Body of pancreas (tissue), 4 donors: ENCODE data around the gene LRRC10B. TPM values are rescaled to one million over a fixed set of nuclear protein-coding genes. Genes with fewer than 3 reads are reported as not detected.

Experiments
- ATAC-seq: fragments of 150-250 bp; one replicate; pipeline ENCODE4 v1.9.1; 2016
- DNase-seq, 4 donors: peaks; one replicate each; pipeline ENCODE4 v3.0.0-alpha.2; 2019
- H3K27ac ChIP-seq, 4 donors: fragments of 200-600 bp; sonication (generic); 1 replicate in 3 of 4; 2 replicates in 1 of 4; pipeline versions ENCODE4 v1.5.1 to v1.6.1; 2016 to 2019; ENCODE audit warnings: mild to moderate bottlenecking in 1 of 4, mixed read lengths in 1 of 4, moderate library complexity in 1 of 4
- H3K27me3 ChIP-seq, 2 donors: fragments of 200-600 bp; sonication (generic); one replicate each; pipeline ENCODE4 v1.6.0; 2016; ENCODE audit warnings: mild to moderate bottlenecking in 1 of 2
- H3K36me3 ChIP-seq, 2 donors: fragments of 200-600 bp; sonication (generic); replicated peaks in 1 of 2; 2 replicates each; pipeline ENCODE4 v1.5.1; 2016; ENCODE audit warnings: low read depth in 2 of 2; ENCODE audit not compliant: insufficient read depth in 1 of 2
- H3K4me1 ChIP-seq: fragments of 200-600 bp; sonication (generic); one replicate; pipeline ENCODE4 v1.6.0; 2016
- H3K4me3 ChIP-seq, 2 donors: fragments of 200-600 bp; sonication (generic); 1 replicate in 1 of 2; 2 replicates in 1 of 2; pipeline ENCODE4 v1.5.1; 2016 to 2019
- H3K9me3 ChIP-seq, 3 donors: fragments of 200-600 bp; sonication (generic); 1 replicate in 2 of 3; 2 replicates in 1 of 3; pipeline ENCODE4 v1.5.1; 2016
- POLR2A ChIP-seq, 3 donors: fragments of 450-650 bp; IDR thresholded peaks; one replicate each; pipeline ENCODE4 v1.6.1; 2016; ENCODE audit warnings: antibody characterized with exemption in 3 of 3, mild to moderate bottlenecking in 2 of 3
- WGBS, 2 donors: methylation state at CpG; one replicate each; pipeline ENCODE4 v1.1.5; 2017; 5-methylcytosine and 5-hydroxymethylcytosine counted together
- intact Hi-C: fragments of 100-400 bp; cut with DNase I; formaldehyde crosslinking; loops from one replicate; pipeline ENCODE4 v1.15.1; 2023
- total RNA-seq, 2 donors: library from RNA; depleted of rRNA; stranded (reverse); fragments of >200 nt; gene quantifications; one replicate each; pipeline ENCODE4 v1.1.0, GENCODE V29; 2016
- TF ChIP-seq, protein P1 (sequence below), 7 experiments: fragments of 450-650 bp in 4 of 7; fragments of 200-600 bp in 3 of 7; sonication (generic) in 3 of 7; IDR thresholded peaks; one replicate each; pipeline ENCODE4 v1.5.1; 2016 to 2019; ENCODE audit warnings: antibody characterized with exemption in 7 of 7

The LRRC10B gene
- total RNA-seq, 2 donors from 2014 or later = 1.6 to 2.9 TPM

DNA sequence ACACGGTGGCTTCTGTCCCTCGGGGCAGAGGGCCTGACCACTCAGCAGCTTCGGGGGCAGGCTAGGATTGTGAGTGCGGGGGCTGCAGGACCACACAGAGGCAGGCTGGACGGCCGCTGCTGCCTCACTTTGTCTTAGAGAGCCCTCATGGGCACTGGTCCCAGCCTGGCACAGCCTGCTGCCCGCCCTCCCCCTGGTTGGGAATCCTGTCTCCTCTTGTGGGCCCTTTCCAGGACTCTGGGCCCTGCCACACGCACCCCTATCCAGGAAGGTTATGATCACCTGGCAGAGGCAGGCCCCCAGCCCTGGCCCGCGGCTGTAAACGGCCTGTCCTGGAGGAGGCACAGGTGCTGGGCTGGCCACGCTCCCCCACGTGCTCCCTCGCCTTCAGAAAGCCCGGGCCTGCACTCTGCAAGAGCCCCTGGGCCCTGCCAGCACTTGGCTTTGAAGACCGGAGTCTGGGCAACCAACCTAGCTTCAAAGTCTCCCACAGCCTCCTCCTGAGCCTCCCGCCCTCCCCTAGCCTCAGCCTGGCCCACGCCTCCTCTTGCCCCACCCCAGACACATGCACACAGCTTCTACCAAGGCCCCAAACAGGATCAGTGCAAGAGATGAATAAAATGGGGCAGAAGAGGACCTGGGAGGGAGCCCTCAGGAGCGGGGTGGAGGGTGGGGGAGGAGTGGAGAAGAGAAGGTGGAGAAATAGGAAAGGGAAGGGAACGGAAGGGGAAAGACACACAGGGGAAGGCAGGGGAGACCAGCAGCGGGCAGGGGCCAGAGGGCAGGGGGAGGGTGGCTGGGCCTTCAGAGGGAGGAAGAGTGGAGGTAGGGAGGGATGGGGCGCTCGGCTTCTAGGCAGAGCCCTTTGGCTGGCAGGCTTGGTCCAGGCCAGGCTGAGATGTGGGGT is 41.4 kb downstream of the LRRC10B start:
- Histone ChIP-seq H3K27ac (no peak overlapping the region), H3K4me3 (no peak overlapping the region), H3K36me3 (no peaks in the 10 kb centered on the region), H3K9me3 (no peaks in the 10 kb centered on the region), H3K27me3 (no peaks in the 10 kb centered on the region), H3K4me1 (peaks cover 10% of the 10 kb centered on the region)
- intact Hi-C loops = no loop called here
- 80 to 89% methylated on average over 9 to 23 of the region's 23 CpGs for WGBS, 2 donors
- no peak for DNase-seq
- TF ChIP-seq, protein P1, sequence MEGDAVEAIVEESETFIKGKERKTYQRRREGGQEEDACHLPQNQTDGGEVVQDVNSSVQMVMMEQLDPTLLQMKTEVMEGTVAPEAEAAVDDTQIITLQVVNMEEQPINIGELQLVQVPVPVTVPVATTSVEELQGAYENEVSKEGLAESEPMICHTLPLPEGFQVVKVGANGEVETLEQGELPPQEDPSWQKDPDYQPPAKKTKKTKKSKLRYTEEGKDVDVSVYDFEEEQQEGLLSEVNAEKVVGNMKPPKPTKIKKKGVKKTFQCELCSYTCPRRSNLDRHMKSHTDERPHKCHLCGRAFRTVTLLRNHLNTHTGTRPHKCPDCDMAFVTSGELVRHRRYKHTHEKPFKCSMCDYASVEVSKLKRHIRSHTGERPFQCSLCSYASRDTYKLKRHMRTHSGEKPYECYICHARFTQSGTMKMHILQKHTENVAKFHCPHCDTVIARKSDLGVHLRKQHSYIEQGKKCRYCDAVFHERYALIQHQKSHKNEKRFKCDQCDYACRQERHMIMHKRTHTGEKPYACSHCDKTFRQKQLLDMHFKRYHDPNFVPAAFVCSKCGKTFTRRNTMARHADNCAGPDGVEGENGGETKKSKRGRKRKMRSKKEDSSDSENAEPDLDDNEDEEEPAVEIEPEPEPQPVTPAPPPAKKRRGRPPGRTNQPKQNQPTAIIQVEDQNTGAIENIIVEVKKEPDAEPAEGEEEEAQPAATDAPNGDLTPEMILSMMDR (IDR thresholded peaks at IDR 0.05) = no peak
- no peak for TF ChIP-seq POLR2A (IDR thresholded peaks at IDR 0.05)
- ATAC-seq = no peak

DNA sequence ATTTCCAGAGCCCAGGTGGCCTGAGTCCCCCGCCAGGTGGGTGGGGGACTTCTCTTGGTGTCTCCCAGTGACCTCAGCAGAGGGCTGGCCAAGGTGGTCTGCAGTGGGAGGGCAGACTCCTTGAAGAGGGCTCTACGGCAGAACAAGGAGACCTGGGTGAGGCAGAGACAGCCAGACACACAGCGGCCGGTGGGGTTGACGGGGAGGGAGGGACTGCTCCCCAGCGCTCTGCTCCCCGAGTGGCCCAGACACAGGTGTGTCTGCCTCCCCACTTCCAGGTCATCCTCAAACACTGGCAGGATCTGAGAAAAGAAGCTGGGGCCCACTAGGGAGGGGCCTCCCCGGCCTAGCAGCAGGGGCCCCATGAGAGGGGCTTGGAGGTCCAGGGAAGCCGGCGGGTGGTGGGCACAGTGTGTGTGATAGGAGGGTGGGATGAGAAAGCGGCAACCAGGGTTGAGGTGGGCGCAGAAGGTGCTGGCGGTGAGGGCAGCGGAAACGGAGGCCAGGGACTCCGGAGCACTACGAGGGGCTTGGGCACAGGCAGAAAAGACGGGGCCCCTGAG is 42.2 kb downstream of the LRRC10B start:
- DNase-seq (no peak), ATAC-seq (no peak)
- no peaks in the 10 kb centered on the region for H3K9me3 ChIP-seq
- H3K4me1 ChIP-seq = peaks cover 16% of the 10 kb centered on the region
- no peak overlapping the region for H3K4me3 ChIP-seq
- intact Hi-C loops = no loop called here
- no peak overlapping the region for H3K27ac ChIP-seq
- no peaks in the 10 kb centered on the region for H3K27me3 ChIP-seq
- no peak for TF ChIP-seq POLR2A (IDR thresholded peaks at IDR 0.05)
- TF ChIP-seq, protein P1 (IDR thresholded peaks at IDR 0.05) = no peak
- 86 to 91% methylated on average over 13 to 16 of the region's 18 CpGs for WGBS, 2 donors
- H3K36me3 ChIP-seq = no peaks in the 10 kb centered on the region

DNA sequence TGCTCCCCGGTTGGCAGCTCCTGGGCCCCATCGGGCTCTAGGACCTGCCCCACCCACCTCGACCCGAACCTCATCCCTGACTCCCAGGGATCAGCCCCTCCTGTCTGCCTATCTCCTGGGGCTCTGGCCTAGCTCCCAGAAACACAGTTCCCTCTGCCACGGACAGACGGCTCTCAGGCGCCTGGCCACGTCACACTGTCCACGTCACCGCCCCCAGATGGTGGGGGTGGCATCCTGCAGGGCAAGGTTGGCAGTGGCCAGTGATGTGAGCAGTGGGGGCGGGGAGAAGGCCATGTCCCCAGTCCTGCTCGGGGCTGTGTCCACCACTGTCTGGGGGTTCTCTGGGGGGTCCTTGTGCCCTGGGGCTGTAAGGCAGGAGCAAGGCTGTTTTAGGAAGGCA is 43.1 kb downstream of the LRRC10B start:
- whole genome bisulfite sequencing, 2 donors = 38 to 47% methylated on average over 4 to 12 of the region's 12 CpGs
- H3K27me3 ChIP-seq = no peaks in the 10 kb centered on the region
- H3K36me3 ChIP-seq = no peaks in the 10 kb centered on the region
- TF ChIP-seq, protein P1 (IDR thresholded peaks at IDR 0.05) = peak in 1 of 7 experiments; percentile 5
- no peak for TF ChIP-seq POLR2A (IDR thresholded peaks at IDR 0.05)
- DNase-seq (peak; percentile 48 to 70 (median 61)), ATAC-seq (peak; percentile 54)
- peaks cover 16% of the 10 kb centered on the region for H3K4me1 ChIP-seq
- intact Hi-C loops = no loop called here
- H3K4me3 ChIP-seq = no peak overlapping the region
- H3K9me3 ChIP-seq = no peaks in the 10 kb centered on the region
- peak overlapping the region in 1 of 4 donors; percentile 9 for H3K27ac ChIP-seq

DNA sequence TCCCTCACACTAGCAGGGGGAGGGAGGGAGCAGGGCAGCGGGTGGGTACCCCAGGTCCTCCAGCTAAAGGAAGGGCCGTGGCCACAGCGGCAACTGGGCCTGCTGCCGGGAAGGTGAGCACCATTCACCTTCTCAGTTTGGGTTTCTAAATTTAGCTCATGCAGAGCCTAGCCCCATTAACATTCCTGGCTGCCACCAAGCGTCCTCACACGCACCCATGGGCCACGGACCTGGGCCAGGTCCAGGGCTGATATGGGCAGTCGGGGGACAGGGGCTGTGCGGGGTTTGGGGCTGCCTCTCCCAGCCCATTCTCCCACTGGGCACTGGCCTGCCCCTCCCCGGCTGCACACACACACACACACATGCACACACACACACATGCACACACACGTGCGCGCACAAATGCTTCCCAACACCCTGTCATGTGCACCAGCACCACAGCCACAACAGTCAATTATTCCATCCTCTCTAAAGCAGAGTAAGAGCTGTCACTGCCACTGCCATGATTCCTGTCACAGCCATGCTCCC is 43.6 kb downstream of the LRRC10B start:
- Histone ChIP-seq H3K4me1 (peaks cover 16% of the 10 kb centered on the region), H3K27me3 (no peaks in the 10 kb centered on the region), H3K27ac (peak overlapping the region in 1 of 4 donors; percentile 9), H3K9me3 (no peaks in the 10 kb centered on the region), H3K4me3 (no peak overlapping the region), H3K36me3 (no peaks in the 10 kb centered on the region)
- TF ChIP-seq, protein P1 (IDR thresholded peaks at IDR 0.05) = no peak
- TF ChIP-seq POLR2A (IDR thresholded peaks at IDR 0.05) = no peak
- 42% methylated on average over 9 to 13 of the region's 13 CpGs for WGBS, 2 donors
- intact Hi-C loops = no loop called here
- ATAC-seq (peak; percentile 46), DNase-seq (peak in 1 of 4 donors; percentile 32)
